KMS-11 (cell line): ENCODE measurements around the gene LEMD2.

Experiments used
- H2AFZ ChIP-seq: fragments of 200-600 bp; sonication (generic); 2 replicates; pipeline ENCODE4 v1.6.1; 2016; ENCODE audit warnings: antibody characterized with exemption, mixed run types, low read depth
- H3K27ac ChIP-seq: fragments of 200-600 bp; sonication (generic); 2 replicates; pipeline ENCODE4 v1.6.1; 2016; ENCODE audit warnings: mild to moderate bottlenecking, mixed run types
- H3K27me3 ChIP-seq: fragments of 200-600 bp; sonication (generic); 2 replicates; pipeline ENCODE4 v1.6.1; 2017; ENCODE audit warnings: mild to moderate bottlenecking, low read depth, mixed run types, moderate library complexity; ENCODE audit not compliant: insufficient read depth
- H3K36me3 ChIP-seq: fragments of 200-600 bp; sonication (generic); 2 replicates; pipeline ENCODE4 v1.6.1; 2017; ENCODE audit warnings: mild to moderate bottlenecking, mixed run types; ENCODE audit not compliant: insufficient read depth
- H3K4me1 ChIP-seq: fragments of 200-600 bp; sonication (generic); 2 replicates; pipeline ENCODE4 v1.6.1; 2016; ENCODE audit warnings: mild to moderate bottlenecking, low read depth, mixed run types; ENCODE audit not compliant: poor library complexity, severe bottlenecking
- H3K4me2 ChIP-seq: fragments of 200-600 bp; sonication (generic); 2 replicates; pipeline ENCODE4 v1.7.0; 2016; ENCODE audit warnings: mild to moderate bottlenecking, mixed run types
- H3K4me3 ChIP-seq: fragments of 200-600 bp; sonication (generic); IDR thresholded peaks from 2 replicates; pipeline ENCODE4 v1.6.1; 2017; ENCODE audit warnings: low read depth, low read length, mixed read lengths; ENCODE audit not compliant: insufficient read depth
- H3K79me2 ChIP-seq: fragments of 200-600 bp; sonication (generic); 2 replicates; pipeline ENCODE4 v1.6.1; 2016; ENCODE audit warnings: low read depth, mixed run types; ENCODE audit not compliant: insufficient read depth
- H3K9ac ChIP-seq: fragments of 200-600 bp; sonication (generic); 2 replicates; pipeline ENCODE4 v1.6.1; 2016; ENCODE audit warnings: mild to moderate bottlenecking, mixed run types
- H4K20me1 ChIP-seq: fragments of 200-600 bp; sonication (generic); 2 replicates; pipeline ENCODE4 v1.6.1; 2016; ENCODE audit warnings: mild to moderate bottlenecking, mixed run types; ENCODE audit not compliant: insufficient read depth
- TF ChIP-seq, protein P1 (sequence below): fragments of 200-600 bp; sonication (generic); conservative IDR thresholded peaks from 2 replicates; pipeline ENCODE4 v1.6.1; 2017; ENCODE audit warnings: low read depth, mild to moderate bottlenecking, antibody characterized with exemption, low read length, moderate library complexity, mixed read lengths

The LEMD2 gene

DNA sequence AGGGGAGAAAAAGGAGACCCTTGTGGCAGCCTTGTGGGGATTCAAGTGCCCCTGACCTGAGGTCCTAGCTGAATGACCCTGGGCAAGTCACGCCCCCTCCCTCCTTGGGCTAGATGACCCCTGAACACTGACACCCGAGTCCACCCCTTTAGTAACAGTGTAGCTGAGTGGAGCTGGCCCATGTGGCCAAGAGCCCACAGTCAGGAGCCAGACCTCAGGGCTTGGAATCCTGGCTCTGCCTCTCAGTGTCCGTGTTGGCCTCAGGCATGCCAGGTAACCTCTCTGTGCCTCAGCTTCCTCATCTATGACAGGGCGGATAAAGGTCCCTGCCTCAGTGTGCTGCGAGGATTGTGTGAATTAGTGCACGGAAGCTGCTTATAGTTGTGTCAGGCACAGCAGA, 56.5 kb downstream of the LEMD2 start:
- Histone ChIP-seq H3K79me2 (no peaks in the 10 kb centered on the region), H3K27ac (no peak overlapping the region), H3K4me3 (no peak overlapping the region), H2AFZ (no peak overlapping the region), H3K36me3 (no peaks in the 10 kb centered on the region), H3K4me2 (no peak overlapping the region), H3K9ac (no peak overlapping the region), H3K27me3 (peaks cover 26% of the 10 kb centered on the region), H3K4me1 (no peaks in the 10 kb centered on the region), H4K20me1 (no peaks in the 10 kb centered on the region)
- TF ChIP-seq, protein P1, sequence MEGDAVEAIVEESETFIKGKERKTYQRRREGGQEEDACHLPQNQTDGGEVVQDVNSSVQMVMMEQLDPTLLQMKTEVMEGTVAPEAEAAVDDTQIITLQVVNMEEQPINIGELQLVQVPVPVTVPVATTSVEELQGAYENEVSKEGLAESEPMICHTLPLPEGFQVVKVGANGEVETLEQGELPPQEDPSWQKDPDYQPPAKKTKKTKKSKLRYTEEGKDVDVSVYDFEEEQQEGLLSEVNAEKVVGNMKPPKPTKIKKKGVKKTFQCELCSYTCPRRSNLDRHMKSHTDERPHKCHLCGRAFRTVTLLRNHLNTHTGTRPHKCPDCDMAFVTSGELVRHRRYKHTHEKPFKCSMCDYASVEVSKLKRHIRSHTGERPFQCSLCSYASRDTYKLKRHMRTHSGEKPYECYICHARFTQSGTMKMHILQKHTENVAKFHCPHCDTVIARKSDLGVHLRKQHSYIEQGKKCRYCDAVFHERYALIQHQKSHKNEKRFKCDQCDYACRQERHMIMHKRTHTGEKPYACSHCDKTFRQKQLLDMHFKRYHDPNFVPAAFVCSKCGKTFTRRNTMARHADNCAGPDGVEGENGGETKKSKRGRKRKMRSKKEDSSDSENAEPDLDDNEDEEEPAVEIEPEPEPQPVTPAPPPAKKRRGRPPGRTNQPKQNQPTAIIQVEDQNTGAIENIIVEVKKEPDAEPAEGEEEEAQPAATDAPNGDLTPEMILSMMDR, result no peak

GRCh38 chr6:33731751-33732282, 57.1 kb downstream of the LEMD2 start:
- Histone ChIP-seq H3K9ac (no peak overlapping the region), H3K4me1 (no peaks in the 10 kb centered on the region), H3K79me2 (no peaks in the 10 kb centered on the region), H3K27ac (no peak overlapping the region), H4K20me1 (no peaks in the 10 kb centered on the region), H3K27me3 (peaks cover 32% of the 10 kb centered on the region), H3K4me3 (no peak overlapping the region), H2AFZ (no peak overlapping the region), H3K36me3 (no peaks in the 10 kb centered on the region), H3K4me2 (no peak overlapping the region)
- TF ChIP-seq, protein P1, result no peak

- no peak overlapping the region for H3K4me2 ChIP-seq
- H3K27ac ChIP-seq, result no peak overlapping the region
- no peaks in the 10 kb centered on the region for H4K20me1 ChIP-seq
- H3K9ac ChIP-seq, result no peak overlapping the region
- H3K79me2 ChIP-seq, result no peaks in the 10 kb centered on the region
- H3K36me3 ChIP-seq, result no peaks in the 10 kb centered on the region
- TF ChIP-seq, protein P1, result no peak
- H2AFZ ChIP-seq, result no peak overlapping the region
- H3K27me3 ChIP-seq, result peaks cover 40% of the 10 kb centered on the region
- H3K4me1 ChIP-seq, result no peaks in the 10 kb centered on the region
- no peak overlapping the region for H3K4me3 ChIP-seq
Measured at GRCh38 chr6:33731035-33731434, 57.9 kb downstream of the LEMD2 start.

DNA sequence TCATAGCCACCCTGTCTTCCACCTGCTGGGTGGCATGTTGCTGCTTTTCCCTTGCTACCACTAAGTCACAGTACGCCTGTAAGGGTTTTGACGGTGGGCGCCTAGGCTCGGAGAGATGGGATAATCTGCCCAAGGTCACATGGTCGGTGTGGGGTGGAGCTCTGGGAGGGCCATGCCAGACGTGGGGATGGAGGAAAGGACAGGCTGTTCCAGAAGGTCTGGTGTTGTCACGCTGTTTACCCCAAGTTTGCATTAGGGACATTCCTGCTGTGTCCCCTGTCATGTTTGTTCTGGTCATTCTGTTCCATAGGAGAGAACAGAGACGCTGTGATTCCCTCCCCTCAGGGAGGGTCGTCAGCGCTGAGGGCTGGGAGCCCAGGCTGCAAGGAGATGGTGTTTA, 58.3 kb downstream of the LEMD2 start:
- peaks cover 44% of the 10 kb centered on the region for H3K27me3 ChIP-seq
- H3K36me3 ChIP-seq, result no peaks in the 10 kb centered on the region
- H3K4me2 ChIP-seq, result no peak overlapping the region
- TF ChIP-seq, protein P1, result no peak
- no peaks in the 10 kb centered on the region for H3K79me2 ChIP-seq
- no peaks in the 10 kb centered on the region for H4K20me1 ChIP-seq
- H3K4me3 ChIP-seq, result no peak overlapping the region
- H3K9ac ChIP-seq, result no peak overlapping the region
- no peaks in the 10 kb centered on the region for H3K4me1 ChIP-seq
- no peak overlapping the region for H3K27ac ChIP-seq
- no peak overlapping the region for H2AFZ ChIP-seq
